SK-N-SH (cell line): ENCODE measurements around the gene TPD52L1. TPM values are rescaled to one million over a fixed set of nuclear protein-coding genes. Genes with fewer than 3 reads are reported as not detected.

Experiments used
- CTCF ChIA-PET: fragments of 300-600, 350-600 bp; formaldehyde crosslinking; extraction: SDS; loops from one replicate; lab custom pipeline; 2021; lab: Yijun Ruan, JAX
- POLR2A ChIA-PET: fragments of 350-600 bp; sonication (Branson Sonifier 250); formaldehyde crosslinking; extraction: SDS; loops from one replicate; lab custom pipeline; 2020; ENCODE audit warnings: antibody characterized with exemption, inconsistent platforms; lab: Yijun Ruan, JAX
- DNase-seq: peaks from one replicate; pipeline ENCODE4 v3.0.0; 2012
- H2AFZ ChIP-seq: fragments of 200-600 bp; sonication (generic); 2 replicates; pipeline ENCODE4 v1.8.1; 2016; ENCODE audit warnings: antibody characterized with exemption, mild to moderate bottlenecking, low read depth
- H3F3A ChIP-seq: fragments of 200-600 bp; sonication (generic); replicated peaks from 2 replicates; pipeline ENCODE3; 2016; ENCODE audit warnings: antibody characterized with exemption, mild to moderate bottlenecking; ENCODE audit not compliant: insufficient read depth
- H3K27ac ChIP-seq, 2 experiments: fragments of 200-500 bp in 1 of 2; fragments of 200-600 bp in 1 of 2; sonication (Bioruptor generic) in 1 of 2; sonication (generic), shearing (Covaris generic) in 1 of 2; 2 replicates each; pipeline versions ENCODE4 v1.5.1 to v1.6.1; 2014 to 2016; ENCODE audit warnings: low read depth in 2 of 2, inconsistent platforms in 1 of 2, low read length in 1 of 2, mild to moderate bottlenecking in 1 of 2, mixed read lengths in 1 of 2
- H3K27me3 ChIP-seq: fragments of 200-600 bp; sonication (generic), shearing (Covaris generic); 2 replicates; pipeline ENCODE4 v1.6.1; 2016; ENCODE audit warnings: mixed run types; ENCODE audit not compliant: insufficient read depth
- H3K36me3 ChIP-seq, 2 experiments: fragments of 200-500 bp in 1 of 2; fragments of 200-600 bp in 1 of 2; sonication (Bioruptor generic) in 1 of 2; sonication (generic) in 1 of 2; replicated peaks in 1 of 2; 2 replicates each; pipeline versions ENCODE3 to v1.5.1; 2014 to 2016; ENCODE audit warnings: low read length in 1 of 2, mild to moderate bottlenecking in 1 of 2; ENCODE audit not compliant: insufficient read depth in 2 of 2, control insufficient read depth in 1 of 2
- H3K4me1 ChIP-seq, 2 experiments: fragments of 200-500 bp in 1 of 2; fragments of 200-600 bp in 1 of 2; sonication (Bioruptor generic) in 1 of 2; sonication (generic), shearing (Covaris generic) in 1 of 2; 2 replicates each; pipeline versions ENCODE4 v1.5.1 to v1.6.1; 2014 to 2016; ENCODE audit warnings: low read depth in 1 of 2, low read length in 1 of 2, mixed run types in 1 of 2; ENCODE audit not compliant: insufficient read depth in 2 of 2, control insufficient read depth in 1 of 2
- H3K4me2 ChIP-seq: fragments of 200-600 bp; sonication (generic), shearing (Covaris generic); 2 replicates; pipeline ENCODE4 v1.6.1; 2017; ENCODE audit warnings: mixed run types
- H3K4me3 ChIP-seq, 2 experiments: fragments of 200-500 bp in 1 of 2; fragments of 200-600 bp in 1 of 2; sonication (Bioruptor generic) in 1 of 2; sonication (generic), shearing (Covaris generic) in 1 of 2; 2 replicates each; pipeline versions ENCODE4 v1.5.1 to v1.8.1; 2014 to 2016; ENCODE audit warnings: low read depth in 2 of 2, inconsistent platforms in 1 of 2, low read length in 1 of 2, mild to moderate bottlenecking in 1 of 2, mixed read lengths in 1 of 2, moderate library complexity in 1 of 2
- H3K79me2 ChIP-seq: fragments of 200-600 bp; sonication (generic); 2 replicates; pipeline ENCODE4 v1.8.1; 2017; ENCODE audit warnings: mild to moderate bottlenecking; ENCODE audit not compliant: insufficient read depth
- H3K9ac ChIP-seq: fragments of 200-600 bp; sonication (generic); 2 replicates; pipeline ENCODE4 v1.6.1; 2017; ENCODE audit warnings: mixed run types
- H3K9me2 ChIP-seq: fragments of 200-600 bp; sonication (generic); 2 replicates; pipeline ENCODE4 v1.6.1; 2017; ENCODE audit warnings: mixed run types
- H3K9me3 ChIP-seq: fragments of 200-600 bp; sonication (generic); 2 replicates; pipeline ENCODE4 v1.6.1; 2017; ENCODE audit warnings: mixed run types, mild to moderate bottlenecking, moderate library complexity
- H4K20me1 ChIP-seq: fragments of 200-600 bp; sonication (generic); 2 replicates; pipeline ENCODE4 v1.6.1; 2017; ENCODE audit warnings: mild to moderate bottlenecking, mixed run types; ENCODE audit not compliant: insufficient read depth
- CHD2 ChIP-seq: fragments of 150-350 bp; IDR thresholded peaks from 2 replicates; pipeline ENCODE4 v1.6.1; 2018; ENCODE audit warnings: low read length; ENCODE audit not compliant: partially characterized antibody
- CTCF ChIP-seq: fragments of 200-600 bp; sonication (generic); IDR thresholded peaks from 2 replicates; pipeline ENCODE4 v1.6.1; 2017; ENCODE audit warnings: antibody characterized with exemption, mild to moderate bottlenecking, moderate library complexity
- ELF1 ChIP-seq: IDR thresholded peaks from 2 replicates; pipeline ENCODE4 v1.4.0; 2012
- EP300 ChIP-seq, 2 experiments: IDR thresholded peaks; 2 replicates each; pipeline versions ENCODE4 v1.4.0 to v1.6.1; 2012; ENCODE audit warnings: borderline replicate concordance in 1 of 2, low read depth in 1 of 2, low read length in 1 of 2
- EZH2phosphoT487 ChIP-seq: fragments of 200-600 bp; sonication (generic); IDR thresholded peaks from 2 replicates; pipeline ENCODE4 v1.6.1; 2017; ENCODE audit warnings: low read depth, mixed run types, mild to moderate bottlenecking, antibody characterized with exemption, moderate library complexity, borderline replicate concordance
- MXI1 ChIP-seq: IDR thresholded peaks from 2 replicates; pipeline ENCODE4 v1.6.1; 2012; ENCODE audit warnings: mild to moderate bottlenecking, low read depth, low read length, improper control_type of control experiment
- PBX3 ChIP-seq: IDR thresholded peaks from 2 replicates; pipeline ENCODE4; 2012
- POLR2AphosphoS5 ChIP-seq: IDR thresholded peaks from 2 replicates; pipeline ENCODE4 v1.6.1; 2012; ENCODE audit warnings: low read depth, low read length
- RAD21 ChIP-seq: IDR thresholded peaks from 2 replicates; pipeline ENCODE4 v1.6.1; 2012; ENCODE audit warnings: mild to moderate bottlenecking, low read length
- RCOR1 ChIP-seq: fragments of 150-350 bp; IDR thresholded peaks from 2 replicates; pipeline ENCODE4 v1.6.1; 2017; ENCODE audit warnings: antibody characterized with exemption, low read length
- RXRA ChIP-seq: IDR thresholded peaks from 2 replicates; pipeline ENCODE4 v1.4.0; 2012; ENCODE audit warnings: low read depth, mild to moderate bottlenecking, borderline replicate concordance
- TAF1 ChIP-seq: IDR thresholded peaks from 2 replicates; pipeline ENCODE4 v1.6.1; 2012; ENCODE audit warnings: low read depth, mild to moderate bottlenecking, low read length, moderate library complexity, borderline replicate concordance
- TEAD4 ChIP-seq: IDR thresholded peaks from 2 replicates; pipeline ENCODE4 v1.4.0; 2012; ENCODE audit warnings: mild to moderate bottlenecking, borderline replicate concordance; ENCODE audit not compliant: insufficient read depth
- USF2 ChIP-seq: fragments of 150-350 bp; IDR thresholded peaks from 2 replicates; pipeline ENCODE4 v1.6.1; 2017; ENCODE audit warnings: antibody characterized with exemption, low read length, low read depth, borderline replicate concordance
- YY1 ChIP-seq: IDR thresholded peaks from 2 replicates; pipeline ENCODE4 v1.4.0; 2012; ENCODE audit warnings: low read depth, mild to moderate bottlenecking
- WGBS: methylation state at CpG from one replicate; pipeline ENCODE4 v1.1.6; 2017; ENCODE audit warnings: low lambda C conversion rate; 5-methylcytosine and 5-hydroxymethylcytosine counted together
- polyA plus RNA-seq, 3 experiments: library from polyadenylated mRNA; depleted of rRNA; stranded (reverse); fragments of >200 nt; gene quantifications; 2 replicates each; pipeline ENCODE4 v1.2.3, GENCODE V29; 2012
- TF ChIP-seq, protein P1 (sequence below): IDR thresholded peaks from 2 replicates; pipeline ENCODE4 v1.6.1; 2012; ENCODE audit warnings: mild to moderate bottlenecking, low read depth, low read length, moderate library complexity
- TF ChIP-seq, protein P2 (sequence below): IDR thresholded peaks from 2 replicates; pipeline ENCODE4 v1.4.0; 2012; ENCODE audit warnings: low read depth, borderline replicate concordance
- TF ChIP-seq, protein P3 (sequence below): IDR thresholded peaks from 2 replicates; pipeline ENCODE4 v1.4.0; 2012; ENCODE audit warnings: low read depth, borderline replicate concordance

Gene TPD52L1
- polyA plus RNA-seq, 1 of the 3 experiments (the other 2 are of a cell fraction) = 0.13 TPM

DNA sequence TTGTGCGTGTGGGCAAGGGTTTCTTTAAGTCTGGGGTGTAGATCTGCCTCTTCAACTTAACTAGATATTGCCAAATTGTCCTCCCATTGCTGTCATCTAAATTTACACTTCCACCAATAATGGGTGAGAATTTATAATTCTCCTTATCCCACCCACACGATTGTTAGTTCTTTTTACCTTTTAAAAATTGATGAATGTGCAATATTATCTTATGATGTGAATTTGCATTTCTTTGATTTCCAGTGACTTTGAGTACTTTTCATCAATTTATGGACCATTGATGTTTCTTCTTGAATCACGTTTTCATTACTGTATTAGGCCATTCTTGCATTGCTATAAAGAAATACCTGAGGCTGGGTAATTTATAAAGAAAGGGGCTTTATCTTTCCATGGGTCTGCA lies 17.2 kb upstream of the TPD52L1 start (continued):
- TF ChIP-seq CTCF = no peak
- TF ChIP-seq TEAD4 = no peak
- TF ChIP-seq RXRA = no peak
- TF ChIP-seq, protein P1, sequence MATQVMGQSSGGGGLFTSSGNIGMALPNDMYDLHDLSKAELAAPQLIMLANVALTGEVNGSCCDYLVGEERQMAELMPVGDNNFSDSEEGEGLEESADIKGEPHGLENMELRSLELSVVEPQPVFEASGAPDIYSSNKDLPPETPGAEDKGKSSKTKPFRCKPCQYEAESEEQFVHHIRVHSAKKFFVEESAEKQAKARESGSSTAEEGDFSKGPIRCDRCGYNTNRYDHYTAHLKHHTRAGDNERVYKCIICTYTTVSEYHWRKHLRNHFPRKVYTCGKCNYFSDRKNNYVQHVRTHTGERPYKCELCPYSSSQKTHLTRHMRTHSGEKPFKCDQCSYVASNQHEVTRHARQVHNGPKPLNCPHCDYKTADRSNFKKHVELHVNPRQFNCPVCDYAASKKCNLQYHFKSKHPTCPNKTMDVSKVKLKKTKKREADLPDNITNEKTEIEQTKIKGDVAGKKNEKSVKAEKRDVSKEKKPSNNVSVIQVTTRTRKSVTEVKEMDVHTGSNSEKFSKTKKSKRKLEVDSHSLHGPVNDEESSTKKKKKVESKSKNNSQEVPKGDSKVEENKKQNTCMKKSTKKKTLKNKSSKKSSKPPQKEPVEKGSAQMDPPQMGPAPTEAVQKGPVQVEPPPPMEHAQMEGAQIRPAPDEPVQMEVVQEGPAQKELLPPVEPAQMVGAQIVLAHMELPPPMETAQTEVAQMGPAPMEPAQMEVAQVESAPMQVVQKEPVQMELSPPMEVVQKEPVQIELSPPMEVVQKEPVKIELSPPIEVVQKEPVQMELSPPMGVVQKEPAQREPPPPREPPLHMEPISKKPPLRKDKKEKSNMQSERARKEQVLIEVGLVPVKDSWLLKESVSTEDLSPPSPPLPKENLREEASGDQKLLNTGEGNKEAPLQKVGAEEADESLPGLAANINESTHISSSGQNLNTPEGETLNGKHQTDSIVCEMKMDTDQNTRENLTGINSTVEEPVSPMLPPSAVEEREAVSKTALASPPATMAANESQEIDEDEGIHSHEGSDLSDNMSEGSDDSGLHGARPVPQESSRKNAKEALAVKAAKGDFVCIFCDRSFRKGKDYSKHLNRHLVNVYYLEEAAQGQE = no peak

- Histone ChIP-seq H3K9me3 (no peaks in the 10 kb centered on the region), H3K79me2 (no peaks in the 10 kb centered on the region), H3F3A (no peaks in the 10 kb centered on the region), H3K27ac (no peak overlapping the region), H2AFZ (no peak overlapping the region), H3K4me3 (no peak overlapping the region), H3K4me2 (no peak overlapping the region), H3K36me3 (no peaks in the 10 kb centered on the region), H3K9ac (no peak overlapping the region), H3K9me2 (no peaks in the 10 kb centered on the region), H3K27me3 (peaks cover 12% of the 10 kb centered on the region; the same call in 1 of the 2 replicates), H4K20me1 (no peaks in the 10 kb centered on the region), H3K4me1 (no peaks in the 10 kb centered on the region)
- ChIA-PET CTCF (no interaction called here), POLR2A (no interaction called here)
- no peak for DNase-seq
- 20% methylated on average over 2 of the region's 2 CpGs for WGBS
- TF ChIP-seq POLR2AphosphoS5 = no peak
- TF ChIP-seq EZH2phosphoT487 = no peak
- TF ChIP-seq CHD2 = no peak
- TF ChIP-seq CTCF = no peak
- TF ChIP-seq EP300 (IDR thresholded peaks at IDR 0.05; ENCODE audit: borderline replicate concordance in 1 of 2, low read depth in 1 of 2, low read length in 1 of 2) = no peak
- no peak for TF ChIP-seq RXRA
- TF ChIP-seq PBX3 = no peak
- no peak for TF ChIP-seq TAF1
- no peak for TF ChIP-seq USF2
- TF ChIP-seq, protein P2, sequence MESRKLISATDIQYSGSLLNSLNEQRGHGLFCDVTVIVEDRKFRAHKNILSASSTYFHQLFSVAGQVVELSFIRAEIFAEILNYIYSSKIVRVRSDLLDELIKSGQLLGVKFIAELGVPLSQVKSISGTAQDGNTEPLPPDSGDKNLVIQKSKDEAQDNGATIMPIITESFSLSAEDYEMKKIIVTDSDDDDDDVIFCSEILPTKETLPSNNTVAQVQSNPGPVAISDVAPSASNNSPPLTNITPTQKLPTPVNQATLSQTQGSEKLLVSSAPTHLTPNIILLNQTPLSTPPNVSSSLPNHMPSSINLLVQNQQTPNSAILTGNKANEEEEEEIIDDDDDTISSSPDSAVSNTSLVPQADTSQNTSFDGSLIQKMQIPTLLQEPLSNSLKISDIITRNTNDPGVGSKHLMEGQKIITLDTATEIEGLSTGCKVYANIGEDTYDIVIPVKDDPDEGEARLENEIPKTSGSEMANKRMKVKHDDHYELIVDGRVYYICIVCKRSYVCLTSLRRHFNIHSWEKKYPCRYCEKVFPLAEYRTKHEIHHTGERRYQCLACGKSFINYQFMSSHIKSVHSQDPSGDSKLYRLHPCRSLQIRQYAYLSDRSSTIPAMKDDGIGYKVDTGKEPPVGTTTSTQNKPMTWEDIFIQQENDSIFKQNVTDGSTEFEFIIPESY = no peak
- TF ChIP-seq ELF1 = no peak
- TF ChIP-seq YY1 = no peak
- no peak for TF ChIP-seq RAD21
- TF ChIP-seq, protein P3, sequence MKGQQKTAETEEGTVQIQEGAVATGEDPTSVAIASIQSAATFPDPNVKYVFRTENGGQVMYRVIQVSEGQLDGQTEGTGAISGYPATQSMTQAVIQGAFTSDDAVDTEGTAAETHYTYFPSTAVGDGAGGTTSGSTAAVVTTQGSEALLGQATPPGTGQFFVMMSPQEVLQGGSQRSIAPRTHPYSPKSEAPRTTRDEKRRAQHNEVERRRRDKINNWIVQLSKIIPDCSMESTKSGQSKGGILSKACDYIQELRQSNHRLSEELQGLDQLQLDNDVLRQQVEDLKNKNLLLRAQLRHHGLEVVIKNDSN = no peak
- no peak for TF ChIP-seq RCOR1
- no peak for TF ChIP-seq MXI1
Measured at GRCh38 chr6:125138083-125138482, 15.5 kb upstream of the TPD52L1 start.
